ENCODE results near the gene ORAI3. TPM values are rescaled to one million over a fixed set of nuclear protein-coding genes. Genes with fewer than 3 reads are reported as not detected.

The ORAI3 gene
- polyA plus RNA-seq (2013, experiment 1 of 2) = 32.5 TPM
- polyA plus RNA-seq (2013, experiment 2 of 2) = 27.7 TPM

DNA sequence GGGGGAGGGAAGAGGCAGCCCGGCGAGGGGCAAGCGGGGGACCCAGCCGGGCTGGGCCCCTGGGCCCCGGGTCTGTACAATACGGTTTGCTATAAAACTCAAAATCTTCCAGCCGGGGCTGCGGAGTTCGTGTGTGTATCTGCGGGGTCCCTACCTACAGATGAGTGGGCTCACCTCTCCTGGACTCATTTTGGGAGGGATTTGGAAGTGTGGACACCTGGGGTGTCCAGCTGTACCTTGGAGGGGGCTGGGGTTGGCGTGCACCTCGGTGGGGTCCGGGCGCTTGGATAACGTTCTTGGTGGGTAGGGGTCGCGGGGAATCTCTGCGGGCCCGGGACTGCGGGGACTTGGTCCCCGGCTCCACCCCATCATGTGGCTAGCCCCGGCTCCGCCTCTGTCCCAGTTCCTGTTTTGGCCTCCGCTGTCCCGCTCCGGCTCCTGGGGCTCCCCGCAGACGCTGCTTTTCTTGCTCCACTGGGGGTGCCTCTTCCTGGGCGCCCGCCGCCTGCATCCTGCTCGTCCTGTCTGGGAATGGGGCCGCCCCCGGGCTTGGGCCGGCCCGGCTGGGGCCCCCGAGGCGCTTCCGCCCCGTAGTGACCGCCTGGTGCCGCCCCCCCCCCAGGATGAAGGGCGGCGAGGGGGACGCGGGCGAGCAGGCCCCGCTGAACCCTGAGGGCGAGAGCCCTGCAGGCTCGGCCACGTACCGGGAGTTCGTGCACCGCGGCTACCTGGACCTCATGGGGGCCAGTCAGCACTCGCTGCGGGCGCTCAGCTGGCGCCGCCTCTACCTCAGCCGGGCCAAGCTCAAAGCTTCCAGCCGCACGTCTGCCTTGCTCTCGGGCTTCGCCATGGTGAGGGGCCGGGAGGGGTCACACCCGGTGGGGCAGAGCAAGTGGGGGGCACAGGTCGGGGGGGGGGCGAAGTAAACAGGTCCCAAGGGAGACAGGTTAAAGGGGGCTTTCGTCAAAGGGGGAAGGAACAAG, at the start of gene ORAI3:
TSS of gene ORAI3 (plus strand) at position 402 of the 983 bp plus-strand sequence. CDS start at position 624, 222 bp downstream.
- H3K4me1 ChIP-seq (ENCODE audit: control insufficient read depth, insufficient read depth, low read length, poor library complexity, severe bottlenecking) = peaks cover 26% of the 10 kb centered on the region
- WGBS, 2 experiments (ENCODE audit: insufficient coverage in 2 of 2) = 0% methylated on average over 49 to 57 of the region's 70 CpGs
- H3K4me3 ChIP-seq (ENCODE audit: extremely low read depth, insufficient read depth, low read length, poor library complexity, severe bottlenecking) = peak within 1 kb of the TSS; percentile 84

GRCh38 chr16:30899794-30900193, 49.1 kb upstream of the ORAI3 start:
- Histone ChIP-seq H3K36me3 (ENCODE audit: control insufficient read depth, insufficient read depth, low read length) (no peaks in the 10 kb centered on the region), H3K9me3 (ENCODE audit: control insufficient read depth, low read length) (no peaks in the 10 kb centered on the region), H3K4me3 (ENCODE audit: extremely low read depth, insufficient read depth, low read length, poor library complexity, severe bottlenecking) (no peak overlapping the region), H3K4me1 (ENCODE audit: control insufficient read depth, insufficient read depth, low read length, poor library complexity, severe bottlenecking) (peaks cover 17% of the 10 kb centered on the region), H3K27ac (ENCODE audit: low read depth, low read length, severe bottlenecking) (no peak overlapping the region)
- 90% methylated on average over 2 of the region's 2 CpGs; no CpG with 5 or more reads in 1 of the 2 experiments for WGBS, 2 experiments (ENCODE audit: insufficient coverage in 2 of 2)

More for the DNA sequence above, at the start of gene ORAI3:
- Histone ChIP-seq H3K9me3 (ENCODE audit: control insufficient read depth, low read length) (no peaks in the 10 kb centered on the region), H3K36me3 (ENCODE audit: control insufficient read depth, insufficient read depth, low read length) (peaks cover 40% of the 10 kb centered on the region), H3K27ac (ENCODE audit: low read depth, low read length, severe bottlenecking) (peak within 1 kb of the TSS; percentile 91)

- peaks cover 11% of the 10 kb centered on the region for H3K4me1 ChIP-seq (ENCODE audit: control insufficient read depth, insufficient read depth, low read length, poor library complexity, severe bottlenecking)
- 91 to 93% methylated on average over 2 to 4 of the region's 5 CpGs for WGBS, 2 experiments (ENCODE audit: insufficient coverage in 2 of 2)
- H3K9me3 ChIP-seq (ENCODE audit: control insufficient read depth, low read length) = no peaks in the 10 kb centered on the region
- H3K36me3 ChIP-seq (ENCODE audit: control insufficient read depth, insufficient read depth, low read length) = no peaks in the 10 kb centered on the region
- no peak overlapping the region for H3K27ac ChIP-seq (ENCODE audit: low read depth, low read length, severe bottlenecking)
- H3K4me3 ChIP-seq (ENCODE audit: extremely low read depth, insufficient read depth, low read length, poor library complexity, severe bottlenecking) = no peak overlapping the region
Observed at GRCh38 chr16:30900588-30900987, 48.3 kb upstream of the ORAI3 start.

DNA sequence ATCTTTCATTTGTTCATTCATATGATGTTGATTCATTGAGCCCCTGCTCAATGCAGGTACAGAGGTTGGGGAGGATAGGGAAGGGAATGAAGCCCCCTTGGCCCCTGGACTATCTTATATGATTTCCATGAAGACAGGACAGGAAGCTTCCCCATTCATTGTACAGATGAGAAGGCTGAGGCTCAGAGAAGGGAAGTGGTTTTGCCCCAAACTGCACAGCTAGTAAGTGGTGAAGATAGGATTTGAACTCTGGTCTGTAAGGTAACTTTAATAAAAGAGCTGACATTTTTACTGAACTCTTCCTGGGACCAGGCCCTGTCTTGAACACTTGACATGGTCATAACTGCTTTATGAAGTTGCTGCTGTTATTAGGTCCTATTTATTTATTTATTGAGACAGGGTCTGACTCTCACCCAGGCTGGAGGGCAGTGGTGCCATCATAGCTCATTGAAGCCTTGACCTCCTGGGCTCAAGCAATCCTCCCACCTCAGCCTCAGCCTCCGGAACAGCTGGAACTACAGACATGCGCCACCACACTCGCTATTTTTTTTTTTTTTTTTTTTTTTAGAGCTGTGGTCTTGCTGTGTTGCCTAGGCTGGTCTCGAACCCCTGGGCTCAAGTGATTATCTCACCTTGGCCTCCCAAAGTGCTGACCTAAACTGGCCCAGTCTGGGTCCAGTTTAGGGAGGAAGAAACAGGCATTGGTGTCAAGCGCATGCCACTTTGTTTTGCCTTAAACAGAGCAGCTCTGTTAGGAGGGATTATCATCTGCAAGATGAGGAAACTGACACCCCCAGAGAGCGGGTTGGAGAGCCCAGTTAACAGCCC, 47.5 kb upstream of the ORAI3 start:
- H3K9me3 ChIP-seq (ENCODE audit: control insufficient read depth, low read length) = no peaks in the 10 kb centered on the region
- 36 to 50% methylated on average over 2 to 3 of the region's 6 CpGs for WGBS, 2 experiments (ENCODE audit: insufficient coverage in 2 of 2)
- H3K4me3 ChIP-seq (ENCODE audit: extremely low read depth, insufficient read depth, low read length, poor library complexity, severe bottlenecking) = peak overlapping the region; percentile 32
- peaks cover 5% of the 10 kb centered on the region for H3K4me1 ChIP-seq (ENCODE audit: control insufficient read depth, insufficient read depth, low read length, poor library complexity, severe bottlenecking)
- no peaks in the 10 kb centered on the region for H3K36me3 ChIP-seq (ENCODE audit: control insufficient read depth, insufficient read depth, low read length)
- peak overlapping the region; percentile 57 for H3K27ac ChIP-seq (ENCODE audit: low read depth, low read length, severe bottlenecking)

GRCh38 chr16:30902029-30902972, 46.6 kb upstream of the ORAI3 start:
- Histone ChIP-seq H3K4me3 (ENCODE audit: extremely low read depth, insufficient read depth, low read length, poor library complexity, severe bottlenecking) (peak overlapping the region; percentile 32), H3K27ac (ENCODE audit: low read depth, low read length, severe bottlenecking) (peak overlapping the region; percentile 68), H3K4me1 (ENCODE audit: control insufficient read depth, insufficient read depth, low read length, poor library complexity, severe bottlenecking) (peaks cover 5% of the 10 kb centered on the region), H3K9me3 (ENCODE audit: control insufficient read depth, low read length) (no peaks in the 10 kb centered on the region), H3K36me3 (ENCODE audit: control insufficient read depth, insufficient read depth, low read length) (no peaks in the 10 kb centered on the region)
- 12 to 13% methylated on average over 90 to 94 of the region's 99 CpGs for WGBS, 2 experiments (ENCODE audit: insufficient coverage in 2 of 2)

GRCh38 chr16:30903002-30903401, 45.9 kb upstream of the ORAI3 start:
- Histone ChIP-seq H3K4me1 (ENCODE audit: control insufficient read depth, insufficient read depth, low read length, poor library complexity, severe bottlenecking) (peaks cover 5% of the 10 kb centered on the region), H3K27ac (ENCODE audit: low read depth, low read length, severe bottlenecking) (peak overlapping the region; percentile 68), H3K9me3 (ENCODE audit: control insufficient read depth, low read length) (no peaks in the 10 kb centered on the region), H3K36me3 (ENCODE audit: control insufficient read depth, insufficient read depth, low read length) (no peaks in the 10 kb centered on the region), H3K4me3 (ENCODE audit: extremely low read depth, insufficient read depth, low read length, poor library complexity, severe bottlenecking) (no peak overlapping the region)
- WGBS, 2 experiments (ENCODE audit: insufficient coverage in 2 of 2) = 85 to 97% methylated on average over 3 to 4 of the region's 4 CpGs

DNA sequence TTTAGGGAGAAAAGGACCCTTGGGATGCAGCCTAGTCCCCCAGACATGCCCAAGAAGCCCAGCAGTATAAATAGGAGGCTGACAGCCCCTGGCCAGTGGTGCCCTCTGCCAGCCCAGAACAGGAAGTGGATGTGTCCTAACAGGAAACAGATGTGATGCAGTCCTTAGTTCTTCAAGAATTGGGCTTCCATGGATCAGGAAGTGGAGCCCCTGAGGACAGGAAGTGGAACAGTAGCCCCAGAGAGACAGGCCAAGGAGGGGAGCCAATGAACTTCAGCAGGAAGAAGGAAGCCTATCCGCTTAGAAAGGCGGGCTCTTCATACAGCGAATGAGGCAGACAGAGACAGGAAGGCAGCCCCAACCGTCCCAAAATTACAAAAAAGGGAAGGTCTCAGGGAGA, 45.3 kb upstream of the ORAI3 start:
- Histone ChIP-seq H3K4me1 (ENCODE audit: control insufficient read depth, insufficient read depth, low read length, poor library complexity, severe bottlenecking) (peaks cover 5% of the 10 kb centered on the region), H3K9me3 (ENCODE audit: control insufficient read depth, low read length) (no peaks in the 10 kb centered on the region), H3K27ac (ENCODE audit: low read depth, low read length, severe bottlenecking) (no peak overlapping the region), H3K4me3 (ENCODE audit: extremely low read depth, insufficient read depth, low read length, poor library complexity, severe bottlenecking) (no peak overlapping the region), H3K36me3 (ENCODE audit: control insufficient read depth, insufficient read depth, low read length) (no peaks in the 10 kb centered on the region)
- WGBS, 2 experiments (ENCODE audit: insufficient coverage in 2 of 2) = 82 to 100% methylated on average over 4 of the region's 4 CpGs

DNA sequence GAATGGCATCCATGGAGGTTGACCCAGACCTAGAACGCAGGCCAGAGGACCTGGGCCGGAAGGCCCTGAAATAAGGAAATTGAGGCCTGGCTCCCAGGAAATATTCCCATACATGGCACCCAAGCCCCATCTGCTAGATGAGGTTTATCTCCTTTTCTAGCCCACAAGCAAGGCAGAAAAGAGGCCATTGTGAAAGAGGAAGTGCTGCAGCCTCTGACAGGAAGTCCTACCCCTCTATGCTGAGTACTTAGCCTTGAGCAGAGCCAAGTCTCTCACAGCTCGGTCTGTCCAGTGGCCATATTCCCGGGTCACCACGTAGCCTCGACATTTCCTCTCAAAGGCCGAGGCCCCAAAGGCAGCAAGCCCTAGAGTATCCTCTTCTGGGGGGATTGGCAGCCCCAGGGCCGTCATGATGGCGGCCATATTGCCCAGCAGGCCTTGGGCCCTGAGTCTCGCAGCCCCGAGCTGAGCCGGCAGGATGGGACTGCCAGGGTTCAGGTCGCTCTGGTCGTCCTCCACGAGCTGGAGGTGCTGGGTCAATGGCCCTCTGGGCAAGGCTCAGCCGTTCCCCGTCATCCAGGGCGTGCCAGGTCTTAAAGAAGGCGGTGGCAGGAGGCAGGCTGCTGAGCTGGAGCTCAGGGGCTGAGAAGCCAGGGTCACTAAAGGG, 44.6 kb upstream of the ORAI3 start:
- WGBS, 2 experiments (ENCODE audit: insufficient coverage in 2 of 2) = 95 to 97% methylated on average over 15 to 19 of the region's 19 CpGs
- no peaks in the 10 kb centered on the region for H3K36me3 ChIP-seq (ENCODE audit: control insufficient read depth, insufficient read depth, low read length)
- H3K4me3 ChIP-seq (ENCODE audit: extremely low read depth, insufficient read depth, low read length, poor library complexity, severe bottlenecking) = no peak overlapping the region
- peaks cover 5% of the 10 kb centered on the region for H3K4me1 ChIP-seq (ENCODE audit: control insufficient read depth, insufficient read depth, low read length, poor library complexity, severe bottlenecking)
- H3K9me3 ChIP-seq (ENCODE audit: control insufficient read depth, low read length) = no peaks in the 10 kb centered on the region
- no peak overlapping the region for H3K27ac ChIP-seq (ENCODE audit: low read depth, low read length, severe bottlenecking)

- Histone ChIP-seq H3K36me3 (ENCODE audit: control insufficient read depth, insufficient read depth, low read length) (no peaks in the 10 kb centered on the region), H3K9me3 (ENCODE audit: control insufficient read depth, low read length) (no peaks in the 10 kb centered on the region), H3K4me1 (ENCODE audit: control insufficient read depth, insufficient read depth, low read length, poor library complexity, severe bottlenecking) (peaks cover 5% of the 10 kb centered on the region), H3K4me3 (ENCODE audit: extremely low read depth, insufficient read depth, low read length, poor library complexity, severe bottlenecking) (no peak overlapping the region), H3K27ac (ENCODE audit: low read depth, low read length, severe bottlenecking) (no peak overlapping the region)
- 87 to 93% methylated on average over 3 of the region's 4 CpGs for WGBS, 2 experiments (ENCODE audit: insufficient coverage in 2 of 2)
Observed at GRCh38 chr16:30907064-30907463, 41.8 kb upstream of the ORAI3 start.
